ENCODE results near the gene SERPINI2. TPM values are rescaled to one million over a fixed set of nuclear protein-coding genes. Genes with fewer than 3 reads are reported as not detected.

Gene SERPINI2
- total and polyA plus RNA-seq, 4 donors: 0.49 to 5.2 (median 3.7) TPM

DNA sequence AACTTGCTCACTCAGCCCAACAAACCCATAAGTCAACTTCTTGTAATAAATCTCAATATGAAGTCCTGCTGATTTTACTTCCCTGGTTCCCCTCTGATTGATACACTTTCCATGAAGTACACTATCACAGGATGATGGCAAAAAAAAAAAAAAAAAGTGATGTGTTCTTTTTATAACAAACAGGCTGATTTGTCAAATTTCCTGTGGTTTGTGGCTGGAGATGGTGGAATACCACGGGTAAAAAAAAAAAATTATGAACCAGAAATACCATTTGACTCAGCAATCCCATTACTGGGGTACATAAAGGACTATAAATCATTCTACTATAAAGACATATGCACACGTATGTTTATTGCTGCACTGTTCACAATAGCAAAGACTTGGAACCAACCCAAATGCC is 10.7 kb upstream of the SERPINI2 start:
- Histone ChIP-seq H3K27ac (ENCODE audit: low read depth in 1 of 2, low read length in 1 of 2) (no peak overlapping the region), H3K9ac (ENCODE audit: insufficient read depth in 1 of 2, low read length in 2 of 2) (no peak overlapping the region), H3K4me3 (no peak overlapping the region), H3K9me3 (ENCODE audit: control insufficient read depth in 4 of 4, insufficient read depth in 3 of 4, low read length in 3 of 4) (peaks cover 0 to 6% (median 0%) of the 10 kb centered on the region in 4 donors), H3K27me3 (ENCODE audit: control insufficient read depth in 3 of 3, insufficient read depth in 3 of 3, low read length in 2 of 3) (no peaks in the 10 kb centered on the region), H3K4me1 (ENCODE audit: control insufficient read depth in 5 of 5, insufficient read depth in 5 of 5, low read length in 5 of 5) (no peaks in the 10 kb centered on the region), H3K36me3 (ENCODE audit: control insufficient read depth in 4 of 4, insufficient read depth in 4 of 4, low read length in 4 of 4) (no peaks in the 10 kb centered on the region)
- WGBS, 2 donors: 25 to 55% methylated on average over 2 of the region's 2 CpGs
- DNase-seq (no peak), ATAC-seq (ENCODE audit: insufficient read depth, low FRiP score) (no peak)
- TF ChIP-seq, protein P1, sequence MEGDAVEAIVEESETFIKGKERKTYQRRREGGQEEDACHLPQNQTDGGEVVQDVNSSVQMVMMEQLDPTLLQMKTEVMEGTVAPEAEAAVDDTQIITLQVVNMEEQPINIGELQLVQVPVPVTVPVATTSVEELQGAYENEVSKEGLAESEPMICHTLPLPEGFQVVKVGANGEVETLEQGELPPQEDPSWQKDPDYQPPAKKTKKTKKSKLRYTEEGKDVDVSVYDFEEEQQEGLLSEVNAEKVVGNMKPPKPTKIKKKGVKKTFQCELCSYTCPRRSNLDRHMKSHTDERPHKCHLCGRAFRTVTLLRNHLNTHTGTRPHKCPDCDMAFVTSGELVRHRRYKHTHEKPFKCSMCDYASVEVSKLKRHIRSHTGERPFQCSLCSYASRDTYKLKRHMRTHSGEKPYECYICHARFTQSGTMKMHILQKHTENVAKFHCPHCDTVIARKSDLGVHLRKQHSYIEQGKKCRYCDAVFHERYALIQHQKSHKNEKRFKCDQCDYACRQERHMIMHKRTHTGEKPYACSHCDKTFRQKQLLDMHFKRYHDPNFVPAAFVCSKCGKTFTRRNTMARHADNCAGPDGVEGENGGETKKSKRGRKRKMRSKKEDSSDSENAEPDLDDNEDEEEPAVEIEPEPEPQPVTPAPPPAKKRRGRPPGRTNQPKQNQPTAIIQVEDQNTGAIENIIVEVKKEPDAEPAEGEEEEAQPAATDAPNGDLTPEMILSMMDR (IDR thresholded peaks at IDR 0.05; ENCODE audit: control extremely low read depth, extremely low read depth): no peak

DNA sequence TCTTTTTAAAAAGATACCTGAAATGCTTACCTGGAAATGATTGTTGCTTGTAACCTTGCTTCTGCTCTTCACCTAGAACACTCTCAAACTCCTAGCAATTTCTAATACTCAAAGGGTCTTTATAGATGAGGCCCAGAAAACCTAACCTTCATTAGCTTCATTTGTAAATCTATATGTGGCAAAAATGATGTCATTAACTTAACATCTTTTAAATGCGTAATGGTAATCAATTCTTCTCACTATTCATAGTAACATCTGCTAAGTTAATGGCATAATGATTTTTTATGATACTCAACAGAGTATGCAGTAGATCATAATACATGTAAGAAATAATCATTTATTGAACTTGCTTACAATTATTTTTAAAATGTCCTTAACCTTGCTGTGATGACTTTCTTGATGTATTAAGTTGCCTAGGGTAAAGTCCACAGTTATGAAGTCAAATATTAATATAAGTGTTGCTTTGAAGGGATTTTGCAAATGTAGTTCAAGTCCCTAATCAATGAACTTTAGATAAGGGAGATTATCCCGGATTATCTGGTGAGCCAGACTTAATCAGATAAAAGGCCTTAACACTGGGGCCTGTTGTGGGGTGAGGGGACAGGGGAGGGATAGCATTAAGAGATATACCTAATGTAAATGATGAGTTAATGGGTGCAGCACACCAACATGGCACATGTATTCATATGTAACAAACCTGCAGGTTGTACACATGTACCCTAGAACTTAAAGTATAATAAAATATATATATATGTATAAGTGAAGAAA is 10.1 kb upstream of the SERPINI2 start:
- no peak overlapping the region for H3K4me3 ChIP-seq
- no peaks in the 10 kb centered on the region for H3K27me3 ChIP-seq (ENCODE audit: control insufficient read depth in 3 of 3, insufficient read depth in 3 of 3, low read length in 2 of 3)
- TF ChIP-seq, protein P1 (IDR thresholded peaks at IDR 0.05; ENCODE audit: control extremely low read depth, extremely low read depth): no peak
- no peak for ATAC-seq (ENCODE audit: insufficient read depth, low FRiP score)
- DNase-seq: no peak
- no peaks in the 10 kb centered on the region for H3K36me3 ChIP-seq (ENCODE audit: control insufficient read depth in 4 of 4, insufficient read depth in 4 of 4, low read length in 4 of 4)
- 83 to 90% methylated on average over 2 of the region's 2 CpGs for WGBS, 2 donors
- no peak overlapping the region for H3K9ac ChIP-seq (ENCODE audit: insufficient read depth in 1 of 2, low read length in 2 of 2)
- H3K4me1 ChIP-seq (ENCODE audit: control insufficient read depth in 5 of 5, insufficient read depth in 5 of 5, low read length in 5 of 5): no peaks in the 10 kb centered on the region
- no peak overlapping the region for H3K27ac ChIP-seq (ENCODE audit: low read depth in 1 of 2, low read length in 1 of 2)
- H3K9me3 ChIP-seq (ENCODE audit: control insufficient read depth in 4 of 4, insufficient read depth in 3 of 4, low read length in 3 of 4): peaks cover 0 to 6% (median 0%) of the 10 kb centered on the region in 4 donors

DNA sequence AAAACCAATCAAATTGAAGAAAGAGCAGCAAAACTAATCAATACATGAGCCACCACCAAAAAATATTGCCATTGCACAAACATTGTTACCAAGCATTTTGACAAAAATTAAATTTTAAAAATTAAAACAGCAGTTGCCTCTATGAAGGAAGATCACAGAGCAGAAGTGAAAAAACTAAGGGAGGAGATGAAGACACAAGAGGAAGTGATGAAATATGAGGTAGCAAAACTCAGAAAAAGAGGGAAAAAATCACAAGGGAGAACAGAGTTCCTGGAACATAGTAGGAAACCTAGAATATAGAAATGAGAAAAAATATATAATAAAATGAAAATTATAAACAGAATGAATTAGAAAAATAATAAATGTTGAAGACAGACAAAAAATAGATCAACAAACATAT is 7.3 kb upstream of the SERPINI2 start:
- Histone ChIP-seq H3K4me3 (no peak overlapping the region), H3K27me3 (ENCODE audit: control insufficient read depth in 3 of 3, insufficient read depth in 3 of 3, low read length in 2 of 3) (no peaks in the 10 kb centered on the region), H3K9me3 (ENCODE audit: control insufficient read depth in 4 of 4, insufficient read depth in 3 of 4, low read length in 3 of 4) (peaks cover 0 to 1% (median 0%) of the 10 kb centered on the region in 4 donors), H3K9ac (ENCODE audit: insufficient read depth in 1 of 2, low read length in 2 of 2) (no peak overlapping the region), H3K4me1 (ENCODE audit: control insufficient read depth in 5 of 5, insufficient read depth in 5 of 5, low read length in 5 of 5) (no peaks in the 10 kb centered on the region), H3K27ac (ENCODE audit: low read depth in 1 of 2, low read length in 1 of 2) (no peak overlapping the region), H3K36me3 (ENCODE audit: control insufficient read depth in 4 of 4, insufficient read depth in 4 of 4, low read length in 4 of 4) (no peaks in the 10 kb centered on the region)
- TF ChIP-seq, protein P1 (IDR thresholded peaks at IDR 0.05; ENCODE audit: control extremely low read depth, extremely low read depth): no peak
- DNase-seq (no peak), ATAC-seq (ENCODE audit: insufficient read depth, low FRiP score) (no peak)

DNA sequence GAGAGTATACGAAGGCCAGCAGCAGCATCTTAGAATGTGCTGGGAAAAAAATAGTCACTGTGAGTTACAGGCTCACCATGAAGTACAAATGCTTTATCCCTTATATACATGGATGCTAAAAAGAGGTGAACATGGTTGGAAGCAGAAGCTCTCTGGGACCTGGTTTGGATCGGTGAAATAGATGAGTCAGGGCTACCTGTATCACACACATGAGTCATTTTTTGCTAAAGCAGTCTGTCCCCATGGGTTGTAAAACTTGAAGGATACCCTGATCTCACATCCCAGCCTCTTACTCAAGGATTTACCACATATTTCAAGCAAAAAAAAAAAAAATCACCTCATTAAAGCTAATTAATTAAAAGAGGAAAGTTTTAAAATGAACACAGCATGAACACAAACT is 6.9 kb upstream of the SERPINI2 start:
- 83 to 93% methylated on average over 2 of the region's 2 CpGs for WGBS, 2 donors

More for the DNA sequence above, 6.9 kb upstream of the SERPINI2 start:
- no peaks in the 10 kb centered on the region for H3K36me3 ChIP-seq (ENCODE audit: control insufficient read depth in 4 of 4, insufficient read depth in 4 of 4, low read length in 4 of 4)
- H3K9me3 ChIP-seq (ENCODE audit: control insufficient read depth in 4 of 4, insufficient read depth in 3 of 4, low read length in 3 of 4): no peaks in the 10 kb centered on the region
- no peaks in the 10 kb centered on the region for H3K27me3 ChIP-seq (ENCODE audit: control insufficient read depth in 3 of 3, insufficient read depth in 3 of 3, low read length in 2 of 3)
- TF ChIP-seq, protein P1 (IDR thresholded peaks at IDR 0.05; ENCODE audit: control extremely low read depth, extremely low read depth): no peak
- H3K27ac ChIP-seq (ENCODE audit: low read depth in 1 of 2, low read length in 1 of 2): no peak overlapping the region
- DNase-seq (no peak), ATAC-seq (ENCODE audit: insufficient read depth, low FRiP score) (no peak)
- H3K4me1 ChIP-seq (ENCODE audit: control insufficient read depth in 5 of 5, insufficient read depth in 5 of 5, low read length in 5 of 5): no peaks in the 10 kb centered on the region
- H3K9ac ChIP-seq (ENCODE audit: insufficient read depth in 1 of 2, low read length in 2 of 2): no peak overlapping the region
- no peak overlapping the region for H3K4me3 ChIP-seq

Data from lung (tissue), 12 donors.